Smooth muscle cell (in vitro differentiated cells): Measurements from ENCODE around the gene SRPK2. TPM values are rescaled to one million over a fixed set of nuclear protein-coding genes. Genes with fewer than 3 reads are reported as not detected.

Experiments
- DNase-seq: peaks from one replicate; lab custom pipeline; 2025; ENCODE audit not compliant: unreplicated experiment; lab: John Stamatoyannopoulos, UW
- H2AFZ ChIP-seq: fragments of 200-600 bp; sonication (generic); 2 replicates; pipeline ENCODE4 v1.6.0; 2016; ENCODE audit warnings: antibody characterized with exemption, low read depth, mild to moderate bottlenecking
- H3F3A ChIP-seq: fragments of 200-600 bp; sonication (generic); 2 replicates; pipeline ENCODE4 v1.6.0; 2017; ENCODE audit warnings: antibody characterized with exemption, low read depth
- H3K27ac ChIP-seq: fragments of 200-600 bp; sonication (generic); 2 replicates; pipeline ENCODE4 v1.5.1; 2016; ENCODE audit warnings: low read depth, mild to moderate bottlenecking
- H3K27me3 ChIP-seq: fragments of 200-600 bp; sonication (generic); 2 replicates; pipeline ENCODE4 v1.6.1; 2016; ENCODE audit warnings: low read depth, mild to moderate bottlenecking
- H3K36me3 ChIP-seq: fragments of 200-600 bp; sonication (generic); 2 replicates; pipeline ENCODE4 v1.5.1; 2016; ENCODE audit warnings: low read depth
- H3K4me1 ChIP-seq: fragments of 200-600 bp; sonication (generic); 2 replicates; pipeline ENCODE4 v1.5.1; 2016; ENCODE audit warnings: low read depth
- H3K4me2 ChIP-seq: fragments of 200-600 bp; sonication (generic); 2 replicates; pipeline ENCODE4 v1.6.0; 2016; ENCODE audit warnings: mild to moderate bottlenecking
- H3K4me3 ChIP-seq: fragments of 200-600 bp; sonication (generic); 2 replicates; pipeline ENCODE4 v1.5.1; 2016; ENCODE audit warnings: mild to moderate bottlenecking
- H3K79me2 ChIP-seq: fragments of 200-600 bp; sonication (generic); 2 replicates; pipeline ENCODE4 v1.6.0; 2016; ENCODE audit warnings: low read depth, mild to moderate bottlenecking
- H3K9ac ChIP-seq: fragments of 200-600 bp; sonication (generic); 2 replicates; pipeline ENCODE4 v1.6.0; 2016; ENCODE audit warnings: low read depth
- H3K9me3 ChIP-seq: fragments of 200-600 bp; sonication (generic); replicated peaks from 2 replicates; pipeline ENCODE4 v1.5.1; 2016; ENCODE audit warnings: low read depth
- H4K20me1 ChIP-seq: fragments of 200-600 bp; sonication (generic); 2 replicates; pipeline ENCODE4 v1.6.0; 2016; ENCODE audit warnings: low read depth
- CTCF ChIP-seq: fragments of 200-600 bp; sonication (generic); IDR thresholded peaks from 2 replicates; pipeline ENCODE4 v1.5.1; 2017; ENCODE audit warnings: borderline replicate concordance, mild to moderate bottlenecking, antibody characterized with exemption; ENCODE audit not compliant: insufficient read depth, poor library complexity, severe bottlenecking
- WGBS: methylation state at CpG from one replicate; pipeline ENCODE4 v1.1.7; 2016; ENCODE audit warnings: low lambda C conversion rate; 5-methylcytosine and 5-hydroxymethylcytosine counted together
- polyA plus RNA-seq: library from polyadenylated mRNA; unstranded; fragments of >200 nt; fragmentation: Nextera tagmentation; extraction: Ambion mirVana; gene quantifications from 2 replicates; pipeline ENCODE4 v1.2.1, GENCODE V29; 2016
- total RNA-seq: library from RNA; depleted of rRNA; stranded (reverse); fragments of >200 nt; gene quantifications from 2 replicates; pipeline ENCODE4 v1.2.3, GENCODE V29; 2014

SRPK2 gene
- total and polyA plus RNA-seq, 2 experiments from 2014 or later = 21.9 to 28.0 TPM

GRCh38 chr7:105216786-105217185, 171.9 kb downstream of the SRPK2 start:
- H3K4me2 ChIP-seq = no peak overlapping the region
- no peaks in the 10 kb centered on the region for H3F3A ChIP-seq
- H3K27me3 ChIP-seq = no peaks in the 10 kb centered on the region
- WGBS = 99% methylated on average over 3 of the region's 3 CpGs
- no peak overlapping the region for H3K9ac ChIP-seq
- H3K4me1 ChIP-seq = no peaks in the 10 kb centered on the region
- peaks cover 96% of the 10 kb centered on the region for H4K20me1 ChIP-seq
- H3K79me2 ChIP-seq = peaks cover 74% of the 10 kb centered on the region
- DNase-seq = no peak
- TF ChIP-seq CTCF = no peak
- no peak overlapping the region for H3K4me3 ChIP-seq
- no peaks in the 10 kb centered on the region for H3K9me3 ChIP-seq
- H3K36me3 ChIP-seq = no peaks in the 10 kb centered on the region
- H2AFZ ChIP-seq = no peak overlapping the region
- no peak overlapping the region for H3K27ac ChIP-seq

GRCh38 chr7:105215821-105216220, 172.9 kb downstream of the SRPK2 start:
- Histone ChIP-seq H3K27ac (no peak overlapping the region), H3K27me3 (no peaks in the 10 kb centered on the region), H3K4me1 (no peaks in the 10 kb centered on the region), H3K79me2 (peaks cover 72% of the 10 kb centered on the region), H3K9me3 (no peaks in the 10 kb centered on the region), H2AFZ (no peak overlapping the region), H3K9ac (no peak overlapping the region), H3K36me3 (no peaks in the 10 kb centered on the region), H3K4me2 (no peak overlapping the region), H4K20me1 (peaks cover 97% of the 10 kb centered on the region), H3F3A (no peaks in the 10 kb centered on the region), H3K4me3 (no peak overlapping the region)
- TF ChIP-seq CTCF = no peak
- WGBS = 94% methylated on average over 1 of the region's 1 CpG
- DNase-seq = no peak

DNA sequence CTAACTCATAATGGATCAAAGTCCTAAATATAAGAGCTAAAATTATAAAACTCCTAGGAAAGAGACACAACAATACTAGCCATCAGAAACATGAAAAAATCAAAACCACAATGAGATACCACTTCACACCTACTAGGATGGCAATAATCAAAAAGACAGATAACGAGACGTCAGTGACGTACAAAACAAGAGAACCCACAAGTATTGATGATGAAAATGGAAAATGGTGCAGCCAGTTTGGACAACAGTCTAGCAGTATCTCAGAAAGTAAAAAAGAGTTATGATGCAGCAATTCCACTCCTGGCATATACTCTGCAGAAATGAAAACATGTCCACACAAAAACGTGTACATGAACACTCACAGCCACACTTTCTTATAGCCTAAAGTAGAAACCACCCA, 173.5 kb downstream of the SRPK2 start:
- Histone ChIP-seq H3K36me3 (no peaks in the 10 kb centered on the region), H3K9me3 (no peaks in the 10 kb centered on the region), H4K20me1 (peaks cover 97% of the 10 kb centered on the region), H3K4me2 (no peak overlapping the region), H3F3A (no peaks in the 10 kb centered on the region), H3K27ac (no peak overlapping the region), H3K79me2 (peaks cover 72% of the 10 kb centered on the region), H3K4me1 (peaks cover 3% of the 10 kb centered on the region), H2AFZ (no peak overlapping the region), H3K9ac (no peak overlapping the region), H3K4me3 (no peak overlapping the region), H3K27me3 (no peaks in the 10 kb centered on the region)
- no peak for DNase-seq
- no peak for TF ChIP-seq CTCF
- 97% methylated on average over 4 of the region's 4 CpGs for WGBS

GRCh38 chr7:105213611-105214010, 175.1 kb downstream of the SRPK2 start:
- H3K9me3 ChIP-seq = no peaks in the 10 kb centered on the region
- TF ChIP-seq CTCF = no peak
- no peaks in the 10 kb centered on the region for H3K27me3 ChIP-seq
- H4K20me1 ChIP-seq = peaks cover 96% of the 10 kb centered on the region
- H3K4me2 ChIP-seq = no peak overlapping the region
- H3F3A ChIP-seq = no peaks in the 10 kb centered on the region
- no peak overlapping the region for H3K9ac ChIP-seq
- no peak for DNase-seq
- H2AFZ ChIP-seq = no peak overlapping the region
- no peaks in the 10 kb centered on the region for H3K36me3 ChIP-seq
- H3K27ac ChIP-seq = no peak overlapping the region
- H3K4me1 ChIP-seq = peaks cover 3% of the 10 kb centered on the region
- WGBS = 93% methylated on average over 2 of the region's 2 CpGs
- H3K79me2 ChIP-seq = peaks cover 86% of the 10 kb centered on the region
- H3K4me3 ChIP-seq = no peak overlapping the region
